Right lobe of liver (tissue), 6 donors: ENCODE results near the gene GALNS. TPM values are rescaled to one million over a fixed set of nuclear protein-coding genes. Genes with fewer than 3 reads are reported as not detected.
A peak's percentile ranks its signal among the peaks of the same experiment; 100 is the strongest.

Experiments used
- ATAC-seq, 4 donors: fragments of 200-7000 bp; cut with Tn5 transposase; one replicate each; pipeline ENCODE4 v1.9.1; 2020; ENCODE audit warnings: mild to moderate bottlenecking in 4 of 4, moderate library complexity in 4 of 4
- DNase-seq, 3 donors: peaks; one replicate each; pipeline ENCODE4 v3.0.0-alpha.2; 2020
- H3K27ac ChIP-seq, 3 donors: fragments of 200-600 bp; one replicate each; pipeline ENCODE4 v1.8.0; 2022
- H3K27me3 ChIP-seq, 2 donors: fragments of 200-600 bp; one replicate each; pipeline ENCODE4 v1.8.0; 2022
- H3K36me3 ChIP-seq, 4 donors: fragments of 200-600 bp; sonication (generic) in 1 of 4; one replicate each; pipeline versions ENCODE4 v1.5.1 to v1.8.0; 2017 to 2022; ENCODE audit warnings: control low read depth in 1 of 4
- H3K4me1 ChIP-seq, 4 donors: fragments of 200-600 bp; sonication (generic) in 1 of 4; one replicate each; pipeline versions ENCODE4 v1.5.1 to v1.8.0; 2017 to 2022; ENCODE audit warnings: control low read depth in 1 of 4
- H3K4me3 ChIP-seq, 3 donors: fragments of 200-600 bp; one replicate each; pipeline ENCODE4 v1.8.0; 2022
- H3K9me3 ChIP-seq, 4 donors: fragments of 200-600 bp; sonication (generic) in 1 of 4; one replicate each; pipeline versions ENCODE4 v1.5.1 to v1.8.0; 2017 to 2022; ENCODE audit warnings: control low read depth in 1 of 4
- POLR2A ChIP-seq: fragments of 450-650 bp; IDR thresholded peaks from one replicate; pipeline ENCODE4 v1.6.1; 2017; ENCODE audit warnings: antibody characterized with exemption, mild to moderate bottlenecking
- WGBS: methylation state at CpG from one replicate; pipeline ENCODE4 v1.1.6; 2018; ENCODE audit warnings: low coverage, low lambda C conversion rate; ENCODE audit not compliant: insufficient coverage; ENCODE audit errors: missing lambda C conversion rate; 5-methylcytosine and 5-hydroxymethylcytosine counted together
- intact Hi-C, 2 donors: fragments of 100-400 bp; cut with DNase I; formaldehyde crosslinking; loops; one replicate each; pipeline versions ENCODE4 v1.11.2 to v1.14.1; 2022
- total RNA-seq, 6 experiments: library from RNA; depleted of rRNA in 2 of 6; stranded (reverse); fragments of >200 nt in 2 of 6; fragmentation: NEBNext Ultra II Directional in 3 of 6; extraction: Animal tissue kit (Norgen Biotek cat#: 25700) in 3 of 6; gene quantifications; one replicate each; pipeline versions ENCODE4 v1.1.0 to v1.2.4, GENCODE V29; 2016 to 2023
- TF ChIP-seq, protein P1 (sequence below), 4 donors: fragments of 200-600 bp in 3 of 4; fragments of 450-650 bp in 1 of 4; IDR thresholded peaks; one replicate each; pipeline versions ENCODE4 v1.5.1 to v1.8.0; 2016 to 2022; ENCODE audit warnings: antibody characterized with exemption in 4 of 4, mild to moderate bottlenecking in 2 of 4
- donor health status: DM: no; HTN: yes; CAD: no.
- donor health status: DM: no; HTN: no; CAD: no.
- donor health status: DM: no; HTN: no; CAD: no.
- donor health status: DM: no; HTN: yes; CAD: no.
- donor health status: DM: no; HTN: yes; CAD: no.

Gene GALNS
- total RNA-seq, 6 experiments from 2014 or later = 9.2 to 20.6 (median 16.5) TPM

DNA sequence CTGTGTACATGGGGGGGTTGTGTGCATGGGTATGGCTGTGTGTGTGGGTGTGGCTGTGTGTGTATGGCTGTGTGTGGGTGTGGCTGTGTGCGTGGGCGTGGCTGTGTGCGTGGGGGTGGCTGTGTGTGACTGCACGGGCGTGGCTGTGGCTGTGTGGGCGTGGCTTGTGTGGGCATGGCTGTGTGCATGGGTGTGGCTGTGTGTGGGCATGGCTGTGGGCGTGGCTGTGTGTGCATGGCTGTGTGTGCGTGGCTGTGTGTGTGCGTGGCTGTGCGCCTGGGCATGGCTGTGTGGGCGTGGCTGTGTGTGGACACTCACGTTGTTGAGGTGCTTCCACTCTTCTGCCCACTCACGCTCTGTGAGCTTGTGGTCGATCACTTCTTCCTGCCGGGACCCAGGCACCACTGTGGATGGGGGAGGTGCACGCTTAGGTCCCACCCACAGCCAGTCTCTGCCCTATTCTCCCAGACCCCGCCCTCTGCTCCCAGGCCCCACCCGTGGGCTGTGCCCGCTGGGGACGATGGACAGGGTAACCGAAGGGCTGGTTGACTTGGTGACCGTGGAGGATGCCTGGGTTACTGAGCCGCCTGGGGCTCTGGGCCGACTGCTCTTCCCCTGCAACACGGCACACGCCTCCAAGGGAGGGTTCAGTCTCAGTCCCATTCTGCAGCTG lies 25.7 kb upstream of the GALNS start:
- Histone ChIP-seq H3K4me3 (no peak overlapping the region), H3K4me1 (peaks cover 0 to 29% (median 0%) of the 10 kb centered on the region in 4 donors), H3K27ac (no peak overlapping the region), H3K36me3 (no peaks in the 10 kb centered on the region), H3K9me3 (no peaks in the 10 kb centered on the region), H3K27me3 (no peaks in the 10 kb centered on the region)
- intact Hi-C loops = no loop called here
- DNase-seq = peak in 2 of 3 donors; percentile 39 to 79
- no peak for TF ChIP-seq POLR2A
- TF ChIP-seq, protein P1, sequence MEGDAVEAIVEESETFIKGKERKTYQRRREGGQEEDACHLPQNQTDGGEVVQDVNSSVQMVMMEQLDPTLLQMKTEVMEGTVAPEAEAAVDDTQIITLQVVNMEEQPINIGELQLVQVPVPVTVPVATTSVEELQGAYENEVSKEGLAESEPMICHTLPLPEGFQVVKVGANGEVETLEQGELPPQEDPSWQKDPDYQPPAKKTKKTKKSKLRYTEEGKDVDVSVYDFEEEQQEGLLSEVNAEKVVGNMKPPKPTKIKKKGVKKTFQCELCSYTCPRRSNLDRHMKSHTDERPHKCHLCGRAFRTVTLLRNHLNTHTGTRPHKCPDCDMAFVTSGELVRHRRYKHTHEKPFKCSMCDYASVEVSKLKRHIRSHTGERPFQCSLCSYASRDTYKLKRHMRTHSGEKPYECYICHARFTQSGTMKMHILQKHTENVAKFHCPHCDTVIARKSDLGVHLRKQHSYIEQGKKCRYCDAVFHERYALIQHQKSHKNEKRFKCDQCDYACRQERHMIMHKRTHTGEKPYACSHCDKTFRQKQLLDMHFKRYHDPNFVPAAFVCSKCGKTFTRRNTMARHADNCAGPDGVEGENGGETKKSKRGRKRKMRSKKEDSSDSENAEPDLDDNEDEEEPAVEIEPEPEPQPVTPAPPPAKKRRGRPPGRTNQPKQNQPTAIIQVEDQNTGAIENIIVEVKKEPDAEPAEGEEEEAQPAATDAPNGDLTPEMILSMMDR (IDR thresholded peaks at IDR 0.05) = no peak
- peak in 3 of 4 donors; percentile 3 to 67 (median 12) for ATAC-seq
- 40% methylated on average over 1 of the region's 26 CpGs for WGBS

DNA sequence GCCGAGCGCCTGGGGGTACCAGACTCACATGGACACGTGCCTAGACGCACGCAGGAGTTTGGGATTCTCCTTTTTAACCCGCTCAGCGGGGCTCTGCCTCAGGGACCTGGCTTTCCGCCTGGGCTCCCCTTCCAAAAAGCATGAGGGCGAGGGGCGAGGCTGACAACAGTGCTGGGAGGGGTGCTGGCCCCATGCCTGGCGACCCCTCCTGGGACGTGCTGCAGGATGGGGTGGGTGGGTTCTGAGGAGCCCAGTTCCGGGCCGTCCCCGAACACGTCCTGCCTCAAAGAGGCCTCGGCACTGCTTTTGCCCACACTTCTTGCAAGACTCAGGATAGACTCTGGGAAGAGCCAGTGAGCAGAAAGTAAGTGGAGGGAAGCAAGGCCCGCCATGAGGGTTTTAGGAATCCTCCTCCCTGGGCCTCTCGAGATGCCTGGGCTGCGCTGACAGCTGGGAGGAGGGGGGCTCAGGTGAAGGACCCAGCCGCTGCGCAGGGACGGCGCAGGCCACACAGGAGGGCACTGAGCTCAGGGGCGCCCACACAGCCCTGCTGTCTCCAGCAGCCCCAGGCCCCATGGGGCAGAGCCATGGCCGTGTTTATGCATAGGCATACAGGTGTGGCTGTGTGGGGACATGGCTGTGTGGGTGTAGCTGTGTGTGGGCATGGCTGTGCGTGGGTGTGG lies 25.1 kb upstream of the GALNS start:
- H3K4me1 ChIP-seq = peaks cover 0 to 29% (median 0%) of the 10 kb centered on the region in 4 donors
- intact Hi-C loops = no loop called here
- TF ChIP-seq, protein P1 (IDR thresholded peaks at IDR 0.05) = no peak
- no peak for TF ChIP-seq POLR2A
- ATAC-seq (no peak), DNase-seq (no peak)
- H3K27me3 ChIP-seq = no peaks in the 10 kb centered on the region
- H3K27ac ChIP-seq = peak overlapping the region in 1 of 3 donors; percentile 71
- H3K9me3 ChIP-seq = no peaks in the 10 kb centered on the region
- 56% methylated on average over 9 of the region's 27 CpGs for WGBS
- no peaks in the 10 kb centered on the region for H3K36me3 ChIP-seq
- H3K4me3 ChIP-seq = peak overlapping the region; percentile 25 to 48 (median 45)

DNA sequence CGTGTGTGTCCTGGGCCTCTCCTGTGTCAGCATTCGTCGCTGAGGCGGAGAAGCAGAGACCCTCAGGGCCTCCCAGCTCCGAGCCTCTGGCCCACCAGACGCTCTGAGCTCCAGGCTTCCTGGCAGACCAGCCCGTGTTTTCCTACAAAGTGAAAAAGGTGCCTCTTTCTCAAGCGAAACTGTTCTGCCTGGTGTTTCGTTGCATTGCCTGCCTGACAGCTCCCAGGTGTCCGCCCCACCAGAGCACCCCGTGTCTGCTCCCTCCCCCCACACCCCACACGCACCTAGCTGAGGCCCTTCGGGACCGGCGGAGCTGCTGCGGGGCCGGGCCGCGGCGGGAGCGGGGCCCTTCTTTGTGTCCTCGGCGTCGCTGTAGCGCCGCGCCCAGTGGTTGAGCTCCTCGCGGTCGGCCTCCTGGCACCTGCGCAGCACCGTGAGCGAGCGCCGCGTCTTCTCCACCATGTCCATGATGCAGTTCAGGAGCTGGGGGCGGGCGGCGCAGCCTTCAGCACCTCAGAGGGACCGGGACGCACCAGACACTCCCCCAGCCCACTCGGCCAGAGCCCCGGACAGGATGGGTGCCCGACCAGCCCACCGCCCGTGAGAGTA lies 24.4 kb upstream of the GALNS start:
- TF ChIP-seq, protein P1 (IDR thresholded peaks at IDR 0.05) = no peak
- no peak for TF ChIP-seq POLR2A
- DNase-seq (peak in 2 of 3 donors; percentile 42 to 65), ATAC-seq (peak; percentile 19 to 44 (median 35))
- no CpG with 5 or more reads among the region's 46 CpGs for WGBS
- Histone ChIP-seq H3K4me1 (peaks cover 0 to 29% (median 0%) of the 10 kb centered on the region in 4 donors), H3K27ac (peak overlapping the region in 2 of 3 donors; percentile 66 to 71), H3K27me3 (no peaks in the 10 kb centered on the region), H3K9me3 (no peaks in the 10 kb centered on the region), H3K4me3 (peak overlapping the region; percentile 25 to 48 (median 45)), H3K36me3 (no peaks in the 10 kb centered on the region)
- intact Hi-C loops = no loop called here

DNA sequence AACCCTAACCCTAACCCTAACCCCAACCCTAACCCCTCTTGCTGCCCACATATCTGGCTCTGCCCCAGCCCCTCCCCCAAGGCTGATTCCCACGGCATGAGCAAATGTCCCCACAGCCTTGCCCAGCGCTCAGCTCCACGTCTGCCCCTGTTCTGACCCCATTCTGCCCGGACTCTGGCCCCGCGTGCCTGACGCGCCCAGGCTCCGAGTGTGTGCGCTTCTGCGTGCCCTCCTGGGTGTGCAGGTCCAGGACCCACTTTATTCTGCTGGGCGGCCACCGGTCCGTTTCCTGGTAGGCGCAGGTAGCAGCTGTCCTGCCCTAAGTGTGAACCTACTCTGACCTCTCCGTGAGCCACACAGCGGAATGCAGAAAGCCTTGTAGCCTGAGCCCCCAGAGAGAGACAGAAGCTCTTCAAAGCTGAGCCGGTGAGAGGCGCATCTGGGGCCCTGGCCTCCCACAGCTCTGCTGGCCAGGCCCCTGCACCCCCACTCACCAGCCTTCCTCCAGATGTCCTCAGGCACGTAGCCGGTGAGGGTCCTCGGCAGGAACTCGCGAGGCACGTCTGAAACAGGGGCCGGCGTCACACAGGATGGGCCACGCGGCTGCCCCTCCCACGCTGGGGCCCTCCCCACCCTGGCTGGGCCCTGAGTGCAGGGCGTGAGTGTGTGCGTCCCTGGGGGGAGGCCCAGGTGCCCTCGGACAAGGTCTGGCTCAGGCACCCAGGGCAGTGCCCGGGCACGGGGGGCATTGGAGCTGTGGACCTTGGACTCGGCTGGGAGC lies 23.7 kb upstream of the GALNS start:
- ATAC-seq = peak; percentile 61 to 75 (median 70)
- DNase-seq = peak; percentile 69 to 91 (median 85)
- peak overlapping the region; percentile 25 to 48 (median 45) for H3K4me3 ChIP-seq
- intact Hi-C loops = no loop called here
- H3K27ac ChIP-seq = peak overlapping the region in 2 of 3 donors; percentile 66 to 71
- H3K27me3 ChIP-seq = no peaks in the 10 kb centered on the region
- H3K4me1 ChIP-seq = peaks cover 0 to 29% (median 0%) of the 10 kb centered on the region in 4 donors
- no peaks in the 10 kb centered on the region for H3K9me3 ChIP-seq
- WGBS = 57% methylated on average over 16 of the region's 36 CpGs
- TF ChIP-seq, protein P1 (IDR thresholded peaks at IDR 0.05) = no peak
- TF ChIP-seq POLR2A = no peak
- no peaks in the 10 kb centered on the region for H3K36me3 ChIP-seq
